GM12875 (cell line): Measurements from ENCODE around the gene CRKL.

ENCODE experiments used
- H3K4me3 ChIP-seq: one replicate; pipeline ENCODE4 v1.5.1; 2011; ENCODE audit warnings: low read depth, low read length, control low read depth
- TF ChIP-seq, protein P1 (sequence below): IDR thresholded peaks from 2 replicates; pipeline ENCODE4 v1.5.1; 2011; ENCODE audit warnings: low read depth, mild to moderate bottlenecking, control low read depth, inconsistent platforms, low read length, moderate library complexity, borderline replicate concordance; ENCODE audit not compliant: insufficient read depth

Gene CRKL

DNA sequence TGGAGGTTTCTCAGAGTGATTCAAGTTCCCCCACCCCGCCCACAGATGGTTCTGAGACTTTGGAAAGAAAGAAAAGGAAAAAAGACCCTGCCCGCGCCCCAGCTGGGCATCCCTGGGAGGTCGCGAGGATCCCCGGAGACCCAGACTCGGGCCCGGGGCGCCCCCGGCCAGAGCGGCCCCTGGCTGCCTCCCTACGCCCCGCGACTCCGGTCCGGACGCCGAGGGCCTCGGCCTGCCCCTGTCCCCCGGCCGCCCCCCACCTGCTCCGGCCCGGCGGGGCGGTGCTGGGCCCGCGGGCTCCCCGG, 47.5 kb downstream of the CRKL start:
- H3K4me3 ChIP-seq, result no peak overlapping the region
- TF ChIP-seq, protein P1, sequence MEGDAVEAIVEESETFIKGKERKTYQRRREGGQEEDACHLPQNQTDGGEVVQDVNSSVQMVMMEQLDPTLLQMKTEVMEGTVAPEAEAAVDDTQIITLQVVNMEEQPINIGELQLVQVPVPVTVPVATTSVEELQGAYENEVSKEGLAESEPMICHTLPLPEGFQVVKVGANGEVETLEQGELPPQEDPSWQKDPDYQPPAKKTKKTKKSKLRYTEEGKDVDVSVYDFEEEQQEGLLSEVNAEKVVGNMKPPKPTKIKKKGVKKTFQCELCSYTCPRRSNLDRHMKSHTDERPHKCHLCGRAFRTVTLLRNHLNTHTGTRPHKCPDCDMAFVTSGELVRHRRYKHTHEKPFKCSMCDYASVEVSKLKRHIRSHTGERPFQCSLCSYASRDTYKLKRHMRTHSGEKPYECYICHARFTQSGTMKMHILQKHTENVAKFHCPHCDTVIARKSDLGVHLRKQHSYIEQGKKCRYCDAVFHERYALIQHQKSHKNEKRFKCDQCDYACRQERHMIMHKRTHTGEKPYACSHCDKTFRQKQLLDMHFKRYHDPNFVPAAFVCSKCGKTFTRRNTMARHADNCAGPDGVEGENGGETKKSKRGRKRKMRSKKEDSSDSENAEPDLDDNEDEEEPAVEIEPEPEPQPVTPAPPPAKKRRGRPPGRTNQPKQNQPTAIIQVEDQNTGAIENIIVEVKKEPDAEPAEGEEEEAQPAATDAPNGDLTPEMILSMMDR, result no peak

DNA sequence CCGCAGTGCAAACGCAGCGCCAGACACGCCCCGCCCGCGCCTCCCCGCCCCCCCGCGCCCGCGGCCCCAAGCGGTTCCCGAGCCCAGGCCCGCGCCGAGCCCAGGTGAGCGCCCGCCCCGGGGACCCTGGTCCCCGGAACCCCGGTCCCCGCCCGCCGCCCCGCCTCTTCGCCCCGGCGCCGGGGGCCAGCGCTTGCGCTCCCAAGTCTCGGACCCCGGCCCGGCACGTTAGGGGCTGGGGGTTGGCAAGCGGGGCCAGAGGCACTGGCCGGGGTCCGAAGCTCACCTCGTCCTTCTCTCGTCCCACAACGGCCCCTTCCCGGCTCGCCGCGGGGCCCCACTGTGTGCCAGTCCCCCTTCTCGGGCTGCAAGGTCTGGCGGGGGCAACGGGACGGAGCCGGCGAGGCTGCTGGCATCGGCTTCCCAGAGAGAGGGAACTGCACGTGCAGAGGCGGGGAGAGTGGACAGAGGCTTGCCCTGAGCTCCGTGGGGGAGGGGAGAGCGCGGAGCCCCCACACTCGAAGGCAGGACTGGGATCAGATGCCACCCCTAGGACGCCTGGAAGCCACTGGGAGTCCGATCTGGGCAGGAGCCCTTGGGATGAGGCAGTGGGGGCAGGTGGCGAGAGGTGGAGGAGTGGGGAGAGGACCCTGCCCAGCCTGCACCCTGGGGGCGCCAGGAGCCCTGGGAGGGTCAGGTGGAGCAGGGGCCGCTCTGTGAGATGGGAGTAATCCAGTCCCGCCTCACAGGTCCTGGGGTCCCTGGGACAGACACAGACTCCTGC, 48.1 kb downstream of the CRKL start:
- TF ChIP-seq, protein P1, result no peak
- no peak overlapping the region for H3K4me3 ChIP-seq

DNA sequence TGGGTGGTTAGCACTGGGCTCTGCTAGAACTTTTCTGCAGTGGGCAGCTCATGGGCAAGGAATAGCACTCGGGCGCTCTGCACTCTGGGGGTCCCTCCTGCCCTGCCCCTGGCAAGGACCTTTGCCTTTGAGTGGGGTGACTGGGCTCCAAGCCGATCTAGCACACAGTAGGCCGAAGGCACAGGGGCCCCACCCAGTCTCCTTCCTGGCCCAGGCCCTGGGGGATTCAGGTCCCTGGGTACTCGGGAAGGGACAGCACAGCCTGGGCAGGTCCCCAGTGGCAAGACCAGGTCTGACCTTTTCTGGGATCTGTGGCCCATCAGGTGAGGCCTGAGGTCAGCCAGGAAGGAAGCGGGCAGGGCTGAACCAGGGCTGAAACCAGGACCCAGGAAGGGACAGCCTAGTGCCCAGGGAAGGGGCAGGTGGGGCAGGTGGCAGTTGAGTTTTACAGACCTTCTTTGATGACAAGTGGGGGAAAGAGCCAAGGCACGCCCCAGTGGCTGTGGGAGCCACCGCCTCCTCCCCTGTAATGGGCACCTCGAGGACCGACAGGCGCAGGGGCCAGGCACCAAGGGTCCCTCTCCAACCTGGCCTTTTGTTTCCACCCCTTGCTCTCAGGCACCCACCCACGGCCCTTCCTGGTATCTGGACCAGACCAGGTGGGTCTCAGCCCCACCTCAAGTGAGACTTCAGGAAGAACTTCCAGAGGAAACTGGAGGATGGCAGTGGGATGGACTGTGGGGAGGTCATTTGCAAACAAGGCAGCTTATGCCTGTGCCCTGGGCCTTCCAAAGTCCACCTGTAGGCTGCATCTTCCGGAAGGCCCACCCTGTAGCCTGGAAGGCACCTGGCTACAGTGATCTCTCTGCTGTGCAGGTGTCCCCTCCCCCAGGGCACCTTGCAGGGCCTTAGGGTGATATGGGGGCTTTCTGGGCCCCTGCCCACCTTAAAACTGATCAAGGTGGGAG, 49.0 kb downstream of the CRKL start:
- no peak overlapping the region for H3K4me3 ChIP-seq
- TF ChIP-seq, protein P1, result no peak

DNA sequence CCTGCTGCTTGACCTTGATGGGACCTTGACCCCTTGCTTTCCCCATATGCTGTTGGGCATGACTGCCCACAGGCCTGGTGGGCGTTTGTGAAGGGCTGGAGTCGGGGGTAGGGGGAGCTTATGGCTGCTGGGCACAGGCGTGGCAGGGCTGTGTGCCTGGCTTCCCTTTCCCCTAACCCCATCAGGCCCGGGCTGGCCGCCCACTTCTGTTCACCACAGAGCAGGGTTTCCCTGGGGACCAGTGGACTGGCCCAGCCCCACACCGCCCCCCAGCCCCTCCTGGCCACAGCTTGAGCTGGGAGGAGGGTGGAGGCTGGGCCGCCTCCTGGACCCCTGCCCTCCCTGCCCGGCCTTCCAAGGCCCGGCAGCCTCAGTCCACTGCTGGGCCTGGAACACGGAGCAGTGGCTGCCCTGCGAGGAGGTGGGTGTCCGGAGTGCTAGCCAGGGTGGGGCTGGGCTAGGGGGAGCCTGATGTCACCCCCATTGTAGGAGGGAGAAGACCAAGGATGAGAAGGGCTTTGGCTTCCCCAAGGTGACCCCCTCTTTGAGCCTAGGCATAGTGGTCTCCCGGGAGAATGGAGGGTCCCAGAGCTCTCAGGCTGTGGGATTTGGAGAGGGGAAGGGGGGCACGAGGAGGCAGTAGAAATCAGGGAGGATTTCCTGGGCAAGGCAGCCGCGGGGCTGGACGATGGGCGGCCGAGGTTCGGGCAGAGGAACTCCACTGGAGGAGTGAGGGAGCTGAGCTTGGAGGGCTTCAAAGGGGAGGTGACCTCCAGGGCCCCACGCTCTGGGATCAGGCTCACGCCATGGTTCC, 49.9 kb downstream of the CRKL start, which contains the start of gene AIFM3:
AIFM3 (plus strand) TSS at position 373 of the 814 bp plus-strand sequence. CDS start 690 bp downstream, outside the sequence.
- no peak within 1 kb of the TSS for H3K4me3 ChIP-seq
- TF ChIP-seq, protein P1, result no peak

DNA sequence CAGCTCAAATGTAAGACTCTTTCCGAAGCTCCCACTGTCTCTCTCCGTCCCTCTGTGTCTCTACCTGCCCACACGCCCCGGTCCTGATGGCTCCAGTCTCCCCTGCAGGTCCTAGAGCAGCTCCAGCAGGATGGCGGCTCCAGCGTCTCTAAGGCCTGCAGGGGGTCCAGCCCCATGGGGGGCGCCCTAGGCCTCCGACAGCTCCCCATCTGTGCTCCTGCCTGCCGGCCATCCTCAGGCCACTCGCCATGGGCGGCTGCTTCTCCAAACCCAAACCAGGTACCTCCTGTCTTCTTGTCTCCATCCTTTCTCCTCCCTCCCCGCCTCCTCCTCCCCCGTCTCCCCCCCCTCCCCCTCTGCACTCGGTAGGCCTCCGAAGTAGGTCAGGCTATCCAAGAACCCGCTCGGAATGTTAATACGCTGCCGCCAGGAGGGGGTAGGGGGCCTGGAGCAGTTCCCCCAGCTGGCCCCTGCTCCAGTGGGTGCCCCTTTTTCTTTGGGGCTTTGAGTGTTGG, 50.5 kb downstream of the CRKL start:
- TF ChIP-seq, protein P1, result no peak
- no peak overlapping the region for H3K4me3 ChIP-seq

DNA sequence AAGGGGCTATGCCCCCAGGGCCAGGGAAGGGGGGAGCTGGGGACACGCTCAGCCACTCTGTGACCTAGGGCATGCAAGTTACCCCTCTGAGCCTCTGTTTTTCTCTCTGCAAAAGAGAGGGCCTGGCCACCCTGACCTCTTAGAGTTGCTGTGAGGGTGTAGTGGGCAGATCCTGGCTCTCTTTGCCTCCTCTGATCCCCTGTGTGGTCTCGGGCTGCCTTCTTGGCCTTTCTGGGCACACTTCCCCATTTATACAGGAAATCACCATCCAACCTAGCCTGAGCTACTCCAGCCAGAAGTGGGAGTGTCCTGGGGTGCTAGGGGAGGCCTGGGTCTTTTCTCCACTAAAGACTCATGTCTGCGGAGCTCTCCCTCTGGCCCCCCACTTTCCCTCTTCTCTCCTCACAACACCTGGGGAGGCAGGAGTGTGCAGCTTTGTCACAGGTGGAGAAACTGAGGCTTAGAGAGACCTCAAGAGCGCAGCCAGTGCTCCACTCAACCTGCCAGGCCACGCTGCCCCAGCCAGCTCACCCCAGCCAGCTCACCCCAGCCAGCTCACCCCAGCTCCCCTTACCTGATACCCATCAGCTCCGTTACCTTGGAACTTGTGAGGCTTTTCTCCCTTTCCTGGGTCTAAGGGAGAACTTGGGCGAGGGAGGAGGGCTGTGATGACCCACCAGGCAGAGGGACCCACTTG, 51.2 kb downstream of the CRKL start:
- no peak overlapping the region for H3K4me3 ChIP-seq
- TF ChIP-seq, protein P1, result no peak
